Suprapubic skin (tissue), 4 donors: ENCODE results near the gene TRIP13. TPM values are rescaled to one million over a fixed set of nuclear protein-coding genes. Genes with fewer than 3 reads are reported as not detected.
A peak's percentile ranks its signal among the peaks of the same experiment; 100 is the strongest.
"Not testable (repeated sequence)": the region's sequence is repeated elsewhere in the genome, so short reads cannot be mapped to it uniquely, and the experiment has no call there.

Source experiments
- DNase-seq, 2 donors: peaks; one replicate each; pipeline ENCODE4 v3.0.0-alpha.2; 2019; ENCODE audit warnings: low spot score in 2 of 2
- H3K27ac ChIP-seq: fragments of 200-600 bp; sonication (generic); one replicate; pipeline ENCODE4 v1.5.1; 2019
- H3K27me3 ChIP-seq: fragments of 200-600 bp; sonication (generic); one replicate; pipeline ENCODE4 v1.5.1; 2019
- H3K36me3 ChIP-seq: fragments of 200-600 bp; sonication (generic); one replicate; pipeline ENCODE4 v1.5.1; 2019
- H3K4me1 ChIP-seq: fragments of 200-600 bp; sonication (generic); one replicate; pipeline ENCODE4 v1.5.1; 2019
- H3K4me3 ChIP-seq: fragments of 200-600 bp; sonication (generic); one replicate; pipeline ENCODE4 v1.5.1; 2019; ENCODE audit warnings: mild to moderate bottlenecking
- H3K9me3 ChIP-seq: fragments of 200-600 bp; sonication (generic); one replicate; pipeline ENCODE4 v1.5.1; 2019
- EP300 ChIP-seq: sonication (generic); formaldehyde crosslinking; IDR thresholded peaks from one replicate; pipeline ENCODE4 v1.6.1; 2017; ENCODE audit warnings: antibody characterized with exemption
- POLR2A ChIP-seq, 2 donors: fragments of 450-650 bp; IDR thresholded peaks; one replicate each; pipeline ENCODE4 v1.6.1; 2017; ENCODE audit warnings: antibody characterized with exemption in 2 of 2, mild to moderate bottlenecking in 2 of 2, moderate library complexity in 2 of 2
- POLR2AphosphoS5 ChIP-seq, 3 donors: sonication (generic); formaldehyde crosslinking; IDR thresholded peaks; one replicate each; pipeline ENCODE4 v1.6.1; 2017; ENCODE audit warnings: antibody characterized with exemption in 3 of 3
- WGBS: methylation state at CpG from one replicate; pipeline ENCODE4 v1.1.5; 2018; 5-methylcytosine and 5-hydroxymethylcytosine counted together
- total RNA-seq, 4 donors: library from RNA; depleted of rRNA; stranded (reverse); fragments of >200 nt; gene quantifications; one replicate each; pipeline ENCODE4 v1.1.0, GENCODE V29; 2016
- TF ChIP-seq, protein P1 (sequence below), 2 donors: fragments of 200-600 bp in 1 of 2; fragments of 450-650 bp in 1 of 2; sonication (generic) in 1 of 2; IDR thresholded peaks; one replicate each; pipeline ENCODE4 v1.5.1; 2016 to 2019; ENCODE audit warnings: antibody characterized with exemption in 2 of 2, mild to moderate bottlenecking in 1 of 2, moderate library complexity in 1 of 2

The TRIP13 gene
- total RNA-seq, 4 donors from 2014 or later: 1.1 to 3.7 (median 1.6) TPM

GRCh38 chr5:923281-923873, 30.7 kb downstream of the TRIP13 start:
- H3K36me3 ChIP-seq: no peaks in the 10 kb centered on the region
- peaks cover 16% of the 10 kb centered on the region for H3K27me3 ChIP-seq
- TF ChIP-seq EP300 (no peak), POLR2A (IDR thresholded peaks at IDR 0.05) (no peak), POLR2AphosphoS5 (IDR thresholded peaks at IDR 0.05) (no peak)
- TF ChIP-seq, protein P1, sequence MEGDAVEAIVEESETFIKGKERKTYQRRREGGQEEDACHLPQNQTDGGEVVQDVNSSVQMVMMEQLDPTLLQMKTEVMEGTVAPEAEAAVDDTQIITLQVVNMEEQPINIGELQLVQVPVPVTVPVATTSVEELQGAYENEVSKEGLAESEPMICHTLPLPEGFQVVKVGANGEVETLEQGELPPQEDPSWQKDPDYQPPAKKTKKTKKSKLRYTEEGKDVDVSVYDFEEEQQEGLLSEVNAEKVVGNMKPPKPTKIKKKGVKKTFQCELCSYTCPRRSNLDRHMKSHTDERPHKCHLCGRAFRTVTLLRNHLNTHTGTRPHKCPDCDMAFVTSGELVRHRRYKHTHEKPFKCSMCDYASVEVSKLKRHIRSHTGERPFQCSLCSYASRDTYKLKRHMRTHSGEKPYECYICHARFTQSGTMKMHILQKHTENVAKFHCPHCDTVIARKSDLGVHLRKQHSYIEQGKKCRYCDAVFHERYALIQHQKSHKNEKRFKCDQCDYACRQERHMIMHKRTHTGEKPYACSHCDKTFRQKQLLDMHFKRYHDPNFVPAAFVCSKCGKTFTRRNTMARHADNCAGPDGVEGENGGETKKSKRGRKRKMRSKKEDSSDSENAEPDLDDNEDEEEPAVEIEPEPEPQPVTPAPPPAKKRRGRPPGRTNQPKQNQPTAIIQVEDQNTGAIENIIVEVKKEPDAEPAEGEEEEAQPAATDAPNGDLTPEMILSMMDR (IDR thresholded peaks at IDR 0.05): peak; percentile 51 to 82
- H3K4me1 ChIP-seq: peaks cover 11% of the 10 kb centered on the region
- H3K4me3 ChIP-seq: no peak overlapping the region
- WGBS: 21% methylated on average over 16 of the region's 17 CpGs
- H3K9me3 ChIP-seq: no peaks in the 10 kb centered on the region
- H3K27ac ChIP-seq: no peak overlapping the region
- DNase-seq: peak; percentile 74 to 89

DNA sequence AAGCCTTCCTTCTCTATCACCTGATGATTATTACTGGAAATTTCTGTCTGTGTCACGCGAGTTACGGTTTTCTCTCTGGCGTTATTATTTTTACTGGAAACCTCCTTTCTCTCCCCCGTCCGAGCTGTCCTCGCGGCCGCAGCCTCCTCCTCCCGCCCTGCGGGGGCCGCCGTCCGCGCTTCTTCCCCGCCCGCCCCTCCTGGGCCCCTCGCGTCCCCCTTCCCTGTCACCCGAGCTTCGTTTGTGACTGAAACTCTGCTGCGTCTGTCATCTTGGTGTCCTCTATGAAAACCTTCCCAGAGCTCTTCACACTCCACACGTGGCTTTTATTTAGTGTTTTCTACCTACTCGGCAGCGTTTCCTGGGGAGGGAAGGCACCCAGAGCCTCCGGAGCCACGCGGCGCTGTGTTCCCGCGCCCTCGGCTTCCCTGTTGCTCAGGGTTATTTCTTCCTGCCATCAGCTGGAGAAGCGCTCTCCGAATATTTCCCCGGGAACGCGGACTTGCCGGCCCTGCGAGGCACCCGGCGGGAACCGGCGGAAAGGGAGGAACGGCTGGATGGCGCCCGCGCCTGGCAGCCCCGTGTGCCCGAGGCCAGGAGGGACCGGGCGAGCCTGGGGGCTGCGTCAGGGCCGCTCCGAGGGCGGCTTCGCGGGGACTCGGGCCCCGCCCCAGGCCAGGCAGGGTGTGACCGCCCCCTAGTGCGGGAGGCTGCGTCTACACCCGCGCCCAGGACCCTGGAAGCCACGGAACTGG, 33.9 kb downstream of the TRIP13 start:
- peak in 1 of 2 donors; percentile 63 for DNase-seq
- WGBS: 11% methylated on average over 37 of the region's 65 CpGs
- no peak for TF ChIP-seq POLR2AphosphoS5 (IDR thresholded peaks at IDR 0.05)
- TF ChIP-seq, protein P1 (IDR thresholded peaks at IDR 0.05): peak in 1 of 2 donors; percentile 39
- H3K4me1 ChIP-seq: peaks cover 11% of the 10 kb centered on the region
- peak overlapping the region; percentile 41 for H3K4me3 ChIP-seq
- no peaks in the 10 kb centered on the region for H3K36me3 ChIP-seq
- H3K27ac ChIP-seq: no peak overlapping the region
- no peaks in the 10 kb centered on the region for H3K9me3 ChIP-seq
- peaks cover 16% of the 10 kb centered on the region for H3K27me3 ChIP-seq

- Histone ChIP-seq H3K27ac (no peak overlapping the region), H3K4me1 (peaks cover 12% of the 10 kb centered on the region), H3K4me3 (peak overlapping the region; percentile 41), H3K27me3 (peaks cover 16% of the 10 kb centered on the region), H3K9me3 (no peaks in the 10 kb centered on the region), H3K36me3 (no peaks in the 10 kb centered on the region)
- TF ChIP-seq, protein P1 (IDR thresholded peaks at IDR 0.05): no peak
- TF ChIP-seq POLR2AphosphoS5 (IDR thresholded peaks at IDR 0.05): no peak
- no peak for TF ChIP-seq EP300
- TF ChIP-seq POLR2A (IDR thresholded peaks at IDR 0.05): no peak
- WGBS: 90% methylated on average over 17 of the region's 30 CpGs
- DNase-seq: peak in 1 of 2 donors; percentile 60
These were observed 34.7 kb downstream of the TRIP13 start for GRCh38 chr5:927172-928015.

GRCh38 chr5:929182-929581, 36.5 kb downstream of the TRIP13 start:
- H3K27me3 ChIP-seq: peaks cover 15% of the 10 kb centered on the region

GRCh38 chr5:929596-929995, 36.9 kb downstream of the TRIP13 start:
- no peak for TF ChIP-seq POLR2A (IDR thresholded peaks at IDR 0.05)
- no peak for TF ChIP-seq POLR2AphosphoS5 (IDR thresholded peaks at IDR 0.05)
- TF ChIP-seq, protein P1 (IDR thresholded peaks at IDR 0.05): no peak
- TF ChIP-seq EP300: no peak
- peak; percentile 32 to 35 for DNase-seq
- Histone ChIP-seq H3K27me3 (peaks cover 11% of the 10 kb centered on the region), H3K9me3 (no peaks in the 10 kb centered on the region), H3K4me3 (no peak overlapping the region), H3K36me3 (no peaks in the 10 kb centered on the region), H3K27ac (no peak overlapping the region), H3K4me1 (peaks cover 15% of the 10 kb centered on the region)

More at GRCh38 chr5:929182-929581, 36.5 kb downstream of the TRIP13 start:
- H3K27ac ChIP-seq, DNase-seq, H3K9me3 ChIP-seq, H3K4me3 ChIP-seq, H3K36me3 ChIP-seq: not testable (repeated sequence)
- H3K4me1 ChIP-seq: peaks cover 15% of the 10 kb centered on the region
